Liver (tissue), 9 donors: ENCODE measurements around the gene VGLL3. TPM values are rescaled to one million over a fixed set of nuclear protein-coding genes. Genes with fewer than 3 reads are reported as not detected.

Experiments used
- DNase-seq: peaks from one replicate; pipeline ENCODE4 v3.0.0-alpha.2; 2017; ENCODE audit warnings: low spot score
- H3K27ac ChIP-seq, 2 donors: one replicate each; pipeline ENCODE4 v1.7.0; 2013; ENCODE audit warnings: inconsistent platforms in 2 of 2, low read length in 2 of 2, control low read depth in 1 of 2, low read depth in 1 of 2, mild to moderate bottlenecking in 1 of 2
- H3K27me3 ChIP-seq, 4 donors: one replicate each; pipeline versions ENCODE4 v1.6.1 to v1.7.0; 2013; ENCODE audit warnings: low read length in 3 of 4, inconsistent platforms in 1 of 4, mild to moderate bottlenecking in 1 of 4, moderate library complexity in 1 of 4; ENCODE audit not compliant: control insufficient read depth in 4 of 4, insufficient read depth in 4 of 4
- H3K36me3 ChIP-seq, 4 donors: one replicate each; pipeline versions ENCODE4 v1.6.1 to v1.7.0; 2013; ENCODE audit warnings: low read length in 3 of 4, mild to moderate bottlenecking in 3 of 4, low read depth in 1 of 4, moderate library complexity in 1 of 4; ENCODE audit not compliant: control insufficient read depth in 4 of 4, insufficient read depth in 3 of 4
- H3K4me1 ChIP-seq, 4 donors: one replicate each; pipeline versions ENCODE4 v1.6.1 to v1.7.0; 2013; ENCODE audit warnings: low read length in 3 of 4, mild to moderate bottlenecking in 3 of 4, moderate library complexity in 1 of 4; ENCODE audit not compliant: control insufficient read depth in 4 of 4, insufficient read depth in 4 of 4
- H3K4me3 ChIP-seq, 3 donors: one replicate each; pipeline versions ENCODE4 v1.6.1 to v1.7.0; 2013; ENCODE audit warnings: low read length in 3 of 3, control low read depth in 1 of 3, low read depth in 1 of 3, mild to moderate bottlenecking in 1 of 3
- H3K9ac ChIP-seq, 2 donors: one replicate each; pipeline ENCODE4 v1.7.0; 2013; ENCODE audit warnings: low read length in 2 of 2, mild to moderate bottlenecking in 2 of 2, moderate library complexity in 2 of 2, control low read depth in 1 of 2, low read depth in 1 of 2
- H3K9me3 ChIP-seq, 4 donors: one replicate each; pipeline versions ENCODE4 v1.6.1 to v1.7.0; 2013; ENCODE audit warnings: low read length in 3 of 4; ENCODE audit not compliant: control insufficient read depth in 4 of 4
- ATF3 ChIP-seq: IDR thresholded peaks from 2 replicates; pipeline ENCODE4 v1.6.1; 2016; ENCODE audit warnings: antibody characterized with exemption
- CTCF ChIP-seq: fragments of 150-350 bp; IDR thresholded peaks from 2 replicates; pipeline ENCODE4 v1.5.1; 2017; ENCODE audit warnings: improper control_type of control experiment, low read depth, low read length; ENCODE audit not compliant: missing input control
- EGR1 ChIP-seq, 2 donors: IDR thresholded peaks; 2 replicates each; pipeline ENCODE4 v1.6.1; 2016 to 2018; ENCODE audit warnings: antibody characterized with exemption in 2 of 2, low read depth in 2 of 2
- FOXA1 ChIP-seq: IDR thresholded peaks from 2 replicates; pipeline ENCODE4 v1.6.1; 2016; ENCODE audit warnings: antibody characterized with exemption
- FOXA2 ChIP-seq: IDR thresholded peaks from 2 replicates; pipeline ENCODE4 v1.6.1; 2016; ENCODE audit warnings: antibody characterized with exemption
- GABPA ChIP-seq, 2 donors: IDR thresholded peaks in 1 of 2; conservative IDR thresholded peaks in 1 of 2; 2 replicates each; pipeline ENCODE4 v1.6.1; 2016; ENCODE audit warnings: antibody characterized with exemption in 2 of 2, mild to moderate bottlenecking in 1 of 2, moderate library complexity in 1 of 2
- HNF4A ChIP-seq, 2 donors: conservative IDR thresholded peaks; 2 replicates each; pipeline ENCODE4 v1.6.1; 2016; ENCODE audit warnings: antibody characterized with exemption in 2 of 2, mild to moderate bottlenecking in 2 of 2
- HNF4G ChIP-seq: IDR thresholded peaks from 2 replicates; pipeline ENCODE4 v1.6.1; 2016; ENCODE audit warnings: antibody characterized with exemption
- JUND ChIP-seq, 2 donors: IDR thresholded peaks; 2 replicates each; pipeline ENCODE4 v1.6.1; 2016; ENCODE audit warnings: antibody characterized with exemption in 2 of 2
- MAX ChIP-seq: IDR thresholded peaks from 2 replicates; pipeline ENCODE4 v1.6.1; 2016; ENCODE audit warnings: antibody characterized with exemption
- NR2F2 ChIP-seq: IDR thresholded peaks from 2 replicates; pipeline ENCODE4 v1.6.1; 2016; ENCODE audit warnings: antibody characterized with exemption
- RAD21 ChIP-seq, 2 donors: IDR thresholded peaks; 2 replicates each; pipeline ENCODE4 v1.6.1; 2016; ENCODE audit warnings: antibody characterized with exemption in 2 of 2, mild to moderate bottlenecking in 2 of 2
- REST ChIP-seq: IDR thresholded peaks from 2 replicates; pipeline ENCODE4 v1.6.1; 2016; ENCODE audit warnings: antibody characterized with exemption, mild to moderate bottlenecking
- RXRA ChIP-seq, 2 donors: IDR thresholded peaks; 2 replicates each; pipeline ENCODE4 v1.6.1; 2017 to 2018; ENCODE audit warnings: antibody characterized with exemption in 2 of 2, mild to moderate bottlenecking in 1 of 2
- SP1 ChIP-seq: IDR thresholded peaks from 2 replicates; pipeline ENCODE4 v1.6.1; 2018; ENCODE audit warnings: antibody characterized with exemption, mild to moderate bottlenecking
- TAF1 ChIP-seq: conservative IDR thresholded peaks from 2 replicates; pipeline ENCODE4 v1.6.1; 2016; ENCODE audit warnings: antibody characterized with exemption, mild to moderate bottlenecking
- YY1 ChIP-seq: IDR thresholded peaks from 2 replicates; pipeline ENCODE4 v1.6.1; 2016; ENCODE audit warnings: antibody characterized with exemption, mild to moderate bottlenecking
- ZBTB33 ChIP-seq: IDR thresholded peaks from 2 replicates; pipeline ENCODE4 v1.6.1; 2016; ENCODE audit warnings: antibody characterized with exemption
- WGBS: extraction: QIAGEN DNeasy Blood & Tissue Kit; methylation state at CpG from one replicate; pipeline ENCODE4 v1.1.7; 2013; 5-methylcytosine and 5-hydroxymethylcytosine counted together
- polyA plus RNA-seq, 2 donors: library from polyadenylated mRNA; stranded (reverse) in 1 of 2; unstranded in 1 of 2; fragments of 200-250 nt in 1 of 2; fragments of >200 nt in 1 of 2; fragmentation: Nextera tagmentation in 1 of 2; extraction: Ambion mirVana in 1 of 2; gene quantifications; one replicate each; pipeline versions ENCODE4 v1.2.1 to v1.2.3, GENCODE V29; 2013 to 2015
- total RNA-seq, 2 donors: library from RNA; depleted of rRNA; stranded (reverse); fragments of >200 nt; gene quantifications; one replicate each; pipeline ENCODE4 v1.2.3, GENCODE V29; 2014
- donor health status: healthy.
- donor health status: healthy.
- donor health status: healthy.
- donor health status: healthy.
- donor health status: healthy.

VGLL3 gene
- total and polyA plus RNA-seq, 4 donors, result 0.08 to 1.3 (median 0.63) TPM

- Histone ChIP-seq H3K9ac (no peak overlapping the region), H3K27ac (no peak overlapping the region), H3K9me3 (no peaks in the 10 kb centered on the region), H3K4me3 (no peak overlapping the region), H3K4me1 (no peaks in the 10 kb centered on the region), H3K27me3 (no peaks in the 10 kb centered on the region), H3K36me3 (no peaks in the 10 kb centered on the region)
- TF ChIP-seq NR2F2 (no peak), SP1 (no peak), FOXA2 (no peak), REST (no peak), MAX (no peak), HNF4A (conservative IDR thresholded peaks at IDR 0.05) (no peak), CTCF (no peak), HNF4G (no peak), TAF1 (no peak), RAD21 (IDR thresholded peaks at IDR 0.05) (no peak), ATF3 (no peak), FOXA1 (no peak), JUND (IDR thresholded peaks at IDR 0.05) (no peak), RXRA (IDR thresholded peaks at IDR 0.05) (no peak), GABPA (IDR thresholded peaks at IDR 0.05 in 1 of 2, conservative IDR thresholded peaks at IDR 0.05 in 1 of 2) (no peak), YY1 (no peak), EGR1 (IDR thresholded peaks at IDR 0.05; ENCODE audit: low read depth in 2 of 2) (no peak), ZBTB33 (no peak)
- DNase-seq, result no peak
These were observed 41.1 kb downstream of the VGLL3 start for GRCh38 chr3:86949850-86950249.

- no peak overlapping the region for H3K27ac ChIP-seq
- no peak for TF ChIP-seq FOXA1
- no peak for TF ChIP-seq HNF4G
- no peak for TF ChIP-seq SP1
- TF ChIP-seq REST, result no peak
- no peak for TF ChIP-seq RXRA (IDR thresholded peaks at IDR 0.05)
- TF ChIP-seq TAF1, result no peak
- TF ChIP-seq HNF4A (conservative IDR thresholded peaks at IDR 0.05), result no peak
- TF ChIP-seq ZBTB33, result no peak
- DNase-seq, result no peak
- no peak overlapping the region for H3K9ac ChIP-seq
- H3K4me1 ChIP-seq, result no peaks in the 10 kb centered on the region
- H3K9me3 ChIP-seq, result no peaks in the 10 kb centered on the region
- 80% methylated on average over 1 of the region's 1 CpG for WGBS
- no peaks in the 10 kb centered on the region for H3K36me3 ChIP-seq
- H3K4me3 ChIP-seq, result no peak overlapping the region
- H3K27me3 ChIP-seq, result no peaks in the 10 kb centered on the region
These were observed 42.1 kb downstream of the VGLL3 start for GRCh38 chr3:86948822-86949221.
